ENCODE results near the gene RASGRP2.

RASGRP2 gene

GRCh38 chr11:64728757-64729365, 15.1 kb downstream of the RASGRP2 start:
- TF ChIP-seq ZNF274 (IDR thresholded peaks at IDR 0.05; ENCODE audit: low read depth, low read length): no peak
- H3K4me3 ChIP-seq (ENCODE audit: low read length): no peak overlapping the region

- TF ChIP-seq ZNF274 (IDR thresholded peaks at IDR 0.05; ENCODE audit: low read depth, low read length): no peak
- H3K4me3 ChIP-seq (ENCODE audit: low read length): no peak overlapping the region
These were observed 16.9 kb downstream of the RASGRP2 start for GRCh38 chr11:64726867-64727530.

GRCh38 chr11:64726211-64726641, 17.7 kb downstream of the RASGRP2 start:
- H3K4me3 ChIP-seq (ENCODE audit: low read length): no peak overlapping the region
- no peak for TF ChIP-seq ZNF274 (IDR thresholded peaks at IDR 0.05; ENCODE audit: low read depth, low read length)

- no peak overlapping the region for H3K4me3 ChIP-seq (ENCODE audit: low read length)
- TF ChIP-seq ZNF274 (IDR thresholded peaks at IDR 0.05; ENCODE audit: low read depth, low read length): no peak
These were observed 18.9 kb downstream of the RASGRP2 start for GRCh38 chr11:64724863-64725532.

- H3K4me3 ChIP-seq (ENCODE audit: low read length): no peak overlapping the region; the same call in 1 of the 2 replicates
- TF ChIP-seq ZNF274 (IDR thresholded peaks at IDR 0.05; ENCODE audit: low read depth, low read length): no peak
These were observed 19.8 kb downstream of the RASGRP2 start for GRCh38 chr11:64723907-64724862.

GRCh38 chr11:64723117-64723906, 20.6 kb downstream of the RASGRP2 start, which contains the start of gene NRXN2:
Gene NRXN2 (minus strand): TSS chr11:64723197. CDS start chr11:64713699, 9,498 bp downstream.
- no peak for TF ChIP-seq ZNF274 (IDR thresholded peaks at IDR 0.05; ENCODE audit: low read depth, low read length)
- H3K4me3 ChIP-seq (ENCODE audit: low read length): peak within 1 kb of the TSS; percentile 79; the same call in 1 of the 2 replicates

- no peak for TF ChIP-seq ZNF274 (IDR thresholded peaks at IDR 0.05; ENCODE audit: low read depth, low read length)
- no peak overlapping the region for H3K4me3 ChIP-seq (ENCODE audit: low read length)
These were observed 21.5 kb downstream of the RASGRP2 start for GRCh38 chr11:64722141-64723065.

GRCh38 chr11:64721359-64721699, 22.6 kb downstream of the RASGRP2 start:
- TF ChIP-seq ZNF274 (IDR thresholded peaks at IDR 0.05; ENCODE audit: low read depth, low read length): no peak
- no peak overlapping the region for H3K4me3 ChIP-seq (ENCODE audit: low read length)

- TF ChIP-seq ZNF274 (IDR thresholded peaks at IDR 0.05; ENCODE audit: low read depth, low read length): no peak
- H3K4me3 ChIP-seq (ENCODE audit: low read length): no peak overlapping the region
These were observed 23.1 kb downstream of the RASGRP2 start for GRCh38 chr11:64720640-64721358.

GRCh38 chr11:64720167-64720566, 23.8 kb downstream of the RASGRP2 start:
- no peak for TF ChIP-seq ZNF274 (IDR thresholded peaks at IDR 0.05; ENCODE audit: low read depth, low read length)
- no peak overlapping the region for H3K4me3 ChIP-seq (ENCODE audit: low read length)

- no peak for TF ChIP-seq ZNF274 (IDR thresholded peaks at IDR 0.05; ENCODE audit: low read depth, low read length)
- H3K4me3 ChIP-seq (ENCODE audit: low read length): no peak overlapping the region
These were observed 24.5 kb downstream of the RASGRP2 start for GRCh38 chr11:64719406-64719805.

- TF ChIP-seq ZNF274 (IDR thresholded peaks at IDR 0.05; ENCODE audit: low read depth, low read length): no peak
- H3K4me3 ChIP-seq (ENCODE audit: low read length): no peak overlapping the region
These were observed 25.2 kb downstream of the RASGRP2 start for GRCh38 chr11:64718780-64719124.
